ENCODE results near the gene RASSF3. TPM values are rescaled to one million over a fixed set of nuclear protein-coding genes. Genes with fewer than 3 reads are reported as not detected.
A peak's percentile ranks its signal among the peaks of the same experiment; 100 is the strongest.
"Not testable (repeated sequence)": the region's sequence is repeated elsewhere in the genome, so short reads cannot be mapped to it uniquely, and the experiment has no call there.

RASSF3 gene
- total RNA-seq, 4 donors from 2014 or later = 7.3 to 18.7 (median 11.2) TPM

DNA sequence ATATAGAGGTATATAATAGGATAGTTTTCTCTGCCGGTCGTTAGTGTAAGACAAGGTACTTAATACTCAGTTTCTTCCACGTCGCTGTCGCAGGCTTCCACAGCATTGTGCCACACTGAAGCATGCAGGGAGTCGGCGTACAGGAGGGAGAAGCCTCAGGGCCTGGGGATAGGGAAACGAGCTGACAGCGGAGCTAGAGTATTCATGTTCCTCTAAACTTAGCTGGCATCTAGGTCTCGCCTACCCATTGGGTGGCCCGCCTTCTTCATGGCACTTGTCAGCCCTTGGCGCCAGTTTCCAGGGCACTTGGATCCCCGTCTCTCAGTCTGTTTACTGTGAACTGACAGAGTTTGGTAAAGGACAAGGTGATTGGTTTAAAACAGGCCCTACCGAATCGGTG, 75.3 kb downstream of the RASSF3 start:
- intact Hi-C loops (cut with DNase I) = no loop called here
- Histone ChIP-seq H3K27me3 (no peaks in the 10 kb centered on the region), H3K27ac (no peak overlapping the region), H3K4me1 (peaks cover 6 to 7% of the 10 kb centered on the region in 2 donors), H3K4me3 (replicated peaks in 1 of 3) (no peak overlapping the region), H3K9me3 (no peaks in the 10 kb centered on the region), H3K36me3 (no peaks in the 10 kb centered on the region)
- no peak for TF ChIP-seq POLR2A (IDR thresholded peaks at IDR 0.05)
- TF ChIP-seq, protein P1, sequence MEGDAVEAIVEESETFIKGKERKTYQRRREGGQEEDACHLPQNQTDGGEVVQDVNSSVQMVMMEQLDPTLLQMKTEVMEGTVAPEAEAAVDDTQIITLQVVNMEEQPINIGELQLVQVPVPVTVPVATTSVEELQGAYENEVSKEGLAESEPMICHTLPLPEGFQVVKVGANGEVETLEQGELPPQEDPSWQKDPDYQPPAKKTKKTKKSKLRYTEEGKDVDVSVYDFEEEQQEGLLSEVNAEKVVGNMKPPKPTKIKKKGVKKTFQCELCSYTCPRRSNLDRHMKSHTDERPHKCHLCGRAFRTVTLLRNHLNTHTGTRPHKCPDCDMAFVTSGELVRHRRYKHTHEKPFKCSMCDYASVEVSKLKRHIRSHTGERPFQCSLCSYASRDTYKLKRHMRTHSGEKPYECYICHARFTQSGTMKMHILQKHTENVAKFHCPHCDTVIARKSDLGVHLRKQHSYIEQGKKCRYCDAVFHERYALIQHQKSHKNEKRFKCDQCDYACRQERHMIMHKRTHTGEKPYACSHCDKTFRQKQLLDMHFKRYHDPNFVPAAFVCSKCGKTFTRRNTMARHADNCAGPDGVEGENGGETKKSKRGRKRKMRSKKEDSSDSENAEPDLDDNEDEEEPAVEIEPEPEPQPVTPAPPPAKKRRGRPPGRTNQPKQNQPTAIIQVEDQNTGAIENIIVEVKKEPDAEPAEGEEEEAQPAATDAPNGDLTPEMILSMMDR (IDR thresholded peaks at IDR 0.05) = no peak
- WGBS, 2 donors = 96 to 97% methylated on average over 14 to 15 of the region's 15 CpGs
- DNase-seq = no peak

DNA sequence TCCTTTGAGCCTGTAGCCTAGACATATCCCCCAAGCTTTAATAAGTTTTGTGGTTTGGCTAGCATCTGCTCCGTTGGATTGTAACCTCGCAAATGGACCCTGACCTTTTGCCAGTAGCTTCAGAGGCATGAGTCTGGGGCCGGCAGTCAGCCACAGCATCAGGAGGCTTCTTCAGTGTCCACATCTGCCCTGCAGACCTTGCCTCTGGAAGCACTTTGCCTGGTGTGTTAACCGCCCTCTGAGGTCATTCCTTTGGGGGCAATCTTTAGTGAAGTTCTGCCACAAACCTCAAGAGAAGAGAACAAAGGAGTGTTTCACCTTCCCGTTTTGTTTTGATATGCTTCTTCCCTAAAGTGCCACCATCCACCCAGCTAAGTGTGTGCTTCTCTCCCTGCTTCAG, 77.5 kb downstream of the RASSF3 start:
- Histone ChIP-seq H3K9me3 (no peaks in the 10 kb centered on the region), H3K4me3 (replicated peaks in 1 of 3) (no peak overlapping the region), H3K36me3 (no peaks in the 10 kb centered on the region), H3K27me3 (no peaks in the 10 kb centered on the region), H3K27ac (no peak overlapping the region), H3K4me1 (peaks cover 6 to 9% of the 10 kb centered on the region in 2 donors)
- intact Hi-C loops (cut with DNase I) = no loop called here
- WGBS, 2 donors = 49 to 54% methylated on average over 5 of the region's 5 CpGs
- DNase-seq = no peak
- TF ChIP-seq, protein P1 (IDR thresholded peaks at IDR 0.05) = no peak
- no peak for TF ChIP-seq POLR2A (IDR thresholded peaks at IDR 0.05)

DNA sequence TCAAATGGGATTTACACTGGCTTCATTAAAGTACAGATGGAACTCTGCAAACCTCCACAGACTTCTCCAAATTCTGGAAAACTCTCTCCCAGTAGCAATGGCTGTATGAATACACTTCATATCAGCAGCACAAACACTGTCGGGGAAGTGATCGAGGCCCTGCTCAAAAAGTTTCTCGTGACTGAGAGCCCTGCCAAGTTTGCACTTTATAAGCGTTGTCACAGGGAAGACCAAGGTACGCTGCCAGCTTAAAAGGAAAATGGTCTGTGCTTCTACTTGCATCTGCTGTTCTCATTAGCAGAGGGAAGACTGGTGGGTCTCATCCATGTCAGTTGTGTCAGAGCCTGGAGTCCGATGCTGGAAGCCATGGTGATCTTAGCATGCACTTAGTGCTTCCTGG, 77.9 kb downstream of the RASSF3 start:
- Histone ChIP-seq H3K4me1 (peaks cover 6 to 9% of the 10 kb centered on the region in 2 donors), H3K36me3 (no peaks in the 10 kb centered on the region), H3K9me3 (no peaks in the 10 kb centered on the region), H3K27me3 (no peaks in the 10 kb centered on the region), H3K27ac (no peak overlapping the region), H3K4me3 (replicated peaks in 1 of 3) (no peak overlapping the region)
- DNase-seq = peak; percentile 13 to 26
- 46 to 50% methylated on average over 6 of the region's 6 CpGs for whole genome bisulfite sequencing, 2 donors
- intact Hi-C loops (cut with DNase I) = no loop called here
- TF ChIP-seq, protein P1 (IDR thresholded peaks at IDR 0.05) = no peak
- TF ChIP-seq POLR2A (IDR thresholded peaks at IDR 0.05) = no peak

DNA sequence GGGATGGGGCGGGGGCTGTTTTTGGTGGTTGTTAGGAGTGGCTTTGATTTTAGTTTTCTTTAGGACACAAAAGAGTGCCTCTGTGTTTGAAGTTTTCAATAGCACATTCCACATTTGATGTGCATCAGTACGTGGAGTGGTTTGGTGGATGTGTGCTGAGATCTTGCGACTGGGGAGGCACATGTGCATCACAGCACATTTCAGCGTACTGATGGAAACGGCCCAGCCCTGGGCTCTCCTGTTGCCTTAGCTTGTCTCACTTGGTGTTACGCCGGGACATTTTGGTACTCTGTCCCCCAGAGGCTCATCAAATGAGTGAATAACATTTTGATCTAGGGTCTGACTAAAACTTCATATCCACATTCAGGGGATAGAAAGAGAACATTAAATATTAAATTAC, 78.4 kb downstream of the RASSF3 start:
- WGBS, 2 donors = 75 to 77% methylated on average over 7 of the region's 7 CpGs
- no peaks in the 10 kb centered on the region for H3K36me3 ChIP-seq
- no peaks in the 10 kb centered on the region for H3K27me3 ChIP-seq
- peaks cover 6 to 9% of the 10 kb centered on the region in 2 donors for H3K4me1 ChIP-seq
- H3K9me3 ChIP-seq = no peaks in the 10 kb centered on the region
- DNase-seq = no peak
- no peak overlapping the region for H3K4me3 ChIP-seq (replicated peaks in 1 of 3)
- H3K27ac ChIP-seq = no peak overlapping the region
- intact Hi-C loops (cut with DNase I) = no loop called here
- TF ChIP-seq, protein P1 (IDR thresholded peaks at IDR 0.05) = no peak
- TF ChIP-seq POLR2A (IDR thresholded peaks at IDR 0.05) = no peak

DNA sequence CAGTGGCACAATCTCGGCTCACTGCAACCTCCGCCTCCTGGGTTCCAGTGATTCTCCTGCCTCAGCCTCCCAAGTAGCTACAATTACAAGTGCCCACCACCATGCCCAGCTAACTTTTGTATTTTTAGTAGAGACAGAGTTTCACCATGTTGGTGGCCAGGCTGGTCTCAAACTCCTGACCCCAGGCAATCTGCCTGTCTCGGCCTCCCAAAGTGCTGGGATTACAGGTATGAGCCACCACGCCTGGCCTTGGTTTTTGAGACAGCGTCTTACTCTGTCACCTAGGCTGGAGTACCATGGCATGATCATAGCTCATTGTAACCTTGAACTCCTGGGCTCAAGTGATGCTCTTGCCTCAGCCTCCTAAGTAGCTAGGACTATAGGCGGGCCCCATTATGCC, 79.9 kb downstream of the RASSF3 start:
- H3K4me1 ChIP-seq; H3K4me3 ChIP-seq (replicated peaks in 1 of 3); DNase-seq; intact Hi-C loops (cut with DNase I); H3K27ac ChIP-seq; H3K9me3 ChIP-seq; H3K27me3 ChIP-seq; H3K36me3 ChIP-seq: not testable (repeated sequence)
- 99 to 100% methylated on average over 5 to 6 of the region's 6 CpGs for WGBS, 2 donors
